Measurements from ENCODE around the gene RIMBP2. TPM values are rescaled to one million over a fixed set of nuclear protein-coding genes. Genes with fewer than 3 reads are reported as not detected.
"Not testable (repeated sequence)": the region's sequence is repeated elsewhere in the genome, so short reads cannot be mapped to it uniquely, and the experiment has no call there.

The RIMBP2 gene
- total RNA-seq, 1 donor from 2014 or later: not detected

DNA sequence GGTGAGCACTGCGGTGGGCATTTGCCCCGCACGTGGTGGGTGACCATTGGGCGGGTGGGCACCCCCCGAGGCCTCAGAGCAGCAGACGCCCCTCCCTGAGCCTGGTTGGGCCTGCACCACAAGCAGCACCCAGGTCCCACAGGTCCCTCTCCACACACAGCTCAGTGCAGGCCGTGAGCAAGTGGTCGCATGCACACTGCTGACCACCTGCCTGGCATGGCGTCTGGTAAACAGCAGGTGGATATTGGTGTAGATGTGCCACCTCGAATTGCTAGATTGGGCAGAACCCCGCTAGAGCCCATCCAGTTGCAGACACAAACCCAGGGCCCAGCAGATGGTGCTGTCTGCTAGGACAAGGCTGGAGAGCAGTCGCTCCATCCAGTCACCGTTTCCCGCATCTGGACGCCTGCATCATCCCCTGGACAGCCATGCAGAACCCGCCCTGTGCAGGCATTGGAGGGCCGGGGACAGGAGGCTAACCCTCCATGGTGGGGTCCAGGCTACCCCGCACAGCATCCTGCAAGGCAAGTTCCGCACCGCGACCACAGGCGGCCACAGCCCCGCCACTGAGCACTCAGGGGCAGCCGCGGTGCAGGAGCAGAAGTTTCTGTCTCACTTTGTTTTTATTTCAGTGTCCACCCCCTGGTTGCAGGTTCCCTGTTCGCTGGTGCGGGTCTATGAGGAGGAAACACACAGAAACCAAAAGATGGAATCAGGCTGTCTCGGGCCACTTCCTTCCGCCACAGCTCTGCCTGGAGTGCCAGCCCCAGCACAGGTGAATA is 45.6 kb upstream of the RIMBP2 start:
- Histone ChIP-seq H3K27me3 (ENCODE audit: low read depth) (peaks cover 51% of the 10 kb centered on the region), H3K36me3 (no peaks in the 10 kb centered on the region), H3K4me3 (no peak overlapping the region), H3K9me3 (replicated peaks) (no peaks in the 10 kb centered on the region), H3K4me1 (no peaks in the 10 kb centered on the region), H3K27ac (replicated peaks) (no peak overlapping the region)
- DNase-seq: peak; percentile 26
- intact Hi-C loops (cut with micrococcal nuclease): no loop called here
- TF ChIP-seq, protein P1, sequence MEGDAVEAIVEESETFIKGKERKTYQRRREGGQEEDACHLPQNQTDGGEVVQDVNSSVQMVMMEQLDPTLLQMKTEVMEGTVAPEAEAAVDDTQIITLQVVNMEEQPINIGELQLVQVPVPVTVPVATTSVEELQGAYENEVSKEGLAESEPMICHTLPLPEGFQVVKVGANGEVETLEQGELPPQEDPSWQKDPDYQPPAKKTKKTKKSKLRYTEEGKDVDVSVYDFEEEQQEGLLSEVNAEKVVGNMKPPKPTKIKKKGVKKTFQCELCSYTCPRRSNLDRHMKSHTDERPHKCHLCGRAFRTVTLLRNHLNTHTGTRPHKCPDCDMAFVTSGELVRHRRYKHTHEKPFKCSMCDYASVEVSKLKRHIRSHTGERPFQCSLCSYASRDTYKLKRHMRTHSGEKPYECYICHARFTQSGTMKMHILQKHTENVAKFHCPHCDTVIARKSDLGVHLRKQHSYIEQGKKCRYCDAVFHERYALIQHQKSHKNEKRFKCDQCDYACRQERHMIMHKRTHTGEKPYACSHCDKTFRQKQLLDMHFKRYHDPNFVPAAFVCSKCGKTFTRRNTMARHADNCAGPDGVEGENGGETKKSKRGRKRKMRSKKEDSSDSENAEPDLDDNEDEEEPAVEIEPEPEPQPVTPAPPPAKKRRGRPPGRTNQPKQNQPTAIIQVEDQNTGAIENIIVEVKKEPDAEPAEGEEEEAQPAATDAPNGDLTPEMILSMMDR (IDR thresholded peaks at IDR 0.05; ENCODE audit: borderline replicate concordance): peak; percentile 55

DNA sequence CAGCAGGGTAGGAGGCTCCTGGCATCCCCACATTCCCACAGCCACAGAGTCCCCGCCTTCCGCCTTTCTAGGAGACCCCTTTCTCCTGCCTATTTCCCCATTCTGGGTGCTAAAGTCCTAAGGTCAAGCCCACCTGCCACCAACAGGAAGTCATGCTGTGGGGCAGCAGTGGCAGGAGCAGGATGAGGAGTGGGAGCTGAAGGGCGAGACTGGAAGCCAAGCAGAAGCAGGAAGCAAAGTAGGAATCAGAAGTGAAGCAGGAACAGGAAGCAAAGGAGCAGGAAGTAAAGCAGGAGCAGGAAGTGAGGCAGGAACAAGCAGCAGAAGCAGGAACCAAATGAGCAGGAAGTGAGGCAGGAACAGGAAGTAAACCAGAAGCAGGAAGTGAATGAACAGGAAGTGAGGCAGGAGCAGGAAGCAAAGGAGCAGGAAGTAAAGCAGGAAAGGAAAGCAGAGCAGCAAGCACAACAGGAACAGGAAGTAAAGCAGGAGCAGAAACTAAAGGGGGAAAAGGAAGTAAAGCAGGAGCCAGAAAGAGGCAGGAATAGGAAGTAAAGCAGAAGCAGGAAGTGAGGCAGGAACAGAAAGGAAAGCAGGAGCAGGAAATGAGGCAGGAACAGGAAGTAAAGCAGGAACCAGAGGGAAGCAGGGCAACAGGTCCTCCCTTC is 38.3 kb upstream of the RIMBP2 start:
- Histone ChIP-seq H3K27ac (replicated peaks) (no peak overlapping the region), H3K9me3 (replicated peaks) (peaks cover 6% of the 10 kb centered on the region), H3K4me1 (no peaks in the 10 kb centered on the region), H3K36me3 (no peaks in the 10 kb centered on the region), H3K27me3 (ENCODE audit: low read depth) (peaks cover 54% of the 10 kb centered on the region), H3K4me3 (no peak overlapping the region)
- intact Hi-C loops (cut with micrococcal nuclease): no loop called here
- DNase-seq: no peak
- TF ChIP-seq, protein P1 (IDR thresholded peaks at IDR 0.05; ENCODE audit: borderline replicate concordance): no peak

DNA sequence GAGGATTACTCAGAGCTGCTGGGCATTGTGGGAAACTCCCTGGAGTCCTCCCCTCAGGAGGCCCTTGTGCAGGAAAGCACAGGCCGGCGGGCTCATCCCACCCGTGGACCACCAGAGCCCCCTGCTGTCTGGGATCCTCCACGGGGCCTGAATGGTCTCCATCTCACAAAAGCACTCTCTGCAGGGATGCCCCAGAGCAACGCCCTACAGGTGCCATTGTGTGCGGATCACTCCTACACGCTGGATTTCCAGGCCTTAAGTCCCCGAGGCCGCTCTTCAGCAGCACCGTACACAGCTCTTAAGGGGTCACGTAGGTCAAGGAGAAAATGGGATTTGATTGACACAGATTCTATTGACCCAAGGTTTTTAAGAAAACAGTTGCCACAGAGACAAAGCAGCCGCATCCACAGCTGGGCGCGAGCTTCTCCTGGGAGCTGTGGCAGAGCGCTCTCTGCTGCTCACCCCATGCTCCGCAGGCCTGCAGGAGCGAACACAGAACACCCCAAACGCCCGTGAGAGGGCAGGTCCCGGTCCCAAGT is 36.7 kb upstream of the RIMBP2 start:
- Histone ChIP-seq H3K9me3 (replicated peaks) (peaks cover 6% of the 10 kb centered on the region), H3K4me1 (peaks cover 3% of the 10 kb centered on the region), H3K4me3 (no peak overlapping the region), H3K36me3 (no peaks in the 10 kb centered on the region), H3K27me3 (ENCODE audit: low read depth) (peaks cover 70% of the 10 kb centered on the region), H3K27ac (replicated peaks) (no peak overlapping the region)
- intact Hi-C loops (cut with micrococcal nuclease): no loop called here
- TF ChIP-seq, protein P1 (IDR thresholded peaks at IDR 0.05; ENCODE audit: borderline replicate concordance): no peak
- DNase-seq: no peak

DNA sequence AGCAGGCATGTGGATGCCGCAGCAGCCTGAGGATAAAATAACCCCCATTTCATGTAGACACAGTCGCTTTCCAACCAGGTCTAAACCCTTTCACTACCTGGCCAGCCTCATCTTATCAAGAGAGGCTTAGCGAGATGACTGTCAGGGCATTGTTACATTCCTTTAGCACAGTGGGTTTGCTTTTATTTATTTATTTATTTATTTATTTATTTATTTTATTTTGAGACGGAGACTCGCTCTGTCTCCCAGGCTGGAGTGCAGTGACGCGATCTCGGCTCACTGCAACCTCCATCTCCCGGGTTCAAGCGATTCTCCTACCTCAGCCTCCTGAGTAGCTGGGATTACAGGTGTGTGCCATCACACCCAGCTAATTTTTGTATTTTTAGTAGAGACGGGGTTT is 35.9 kb upstream of the RIMBP2 start:
- H3K4me3 ChIP-seq; H3K4me1 ChIP-seq; DNase-seq; intact Hi-C loops (cut with micrococcal nuclease); H3K9me3 ChIP-seq (replicated peaks); H3K36me3 ChIP-seq; H3K27ac ChIP-seq (replicated peaks): not testable (repeated sequence)
- peaks cover 77% of the 10 kb centered on the region for H3K27me3 ChIP-seq (ENCODE audit: low read depth)

DNA sequence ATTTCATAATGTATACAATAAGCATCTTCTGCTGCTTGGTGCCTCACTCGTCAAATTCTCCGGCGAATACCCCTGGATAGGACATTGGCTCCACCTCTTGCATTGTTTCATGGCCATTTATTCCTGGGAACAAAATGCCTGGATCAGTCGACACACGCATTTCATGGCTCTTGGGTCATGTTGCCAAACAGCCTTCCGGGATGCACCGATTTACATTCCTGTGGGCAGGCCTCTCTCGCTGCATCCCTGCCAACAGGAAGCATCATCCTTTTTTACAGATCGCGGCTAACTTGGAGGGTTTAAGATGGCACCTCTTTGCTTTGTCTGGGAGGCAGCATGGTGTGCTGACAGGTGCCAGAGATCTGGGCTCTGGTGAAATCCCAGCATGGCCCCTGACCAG is 32.7 kb upstream of the RIMBP2 start:
- no peak overlapping the region for H3K4me3 ChIP-seq
- H3K27ac ChIP-seq (replicated peaks): no peak overlapping the region
- peaks cover under 1% of the 10 kb centered on the region for H3K9me3 ChIP-seq (replicated peaks)
- TF ChIP-seq, protein P1 (IDR thresholded peaks at IDR 0.05; ENCODE audit: borderline replicate concordance): no peak
- H3K27me3 ChIP-seq (ENCODE audit: low read depth): peaks cover 83% of the 10 kb centered on the region
- no peaks in the 10 kb centered on the region for H3K36me3 ChIP-seq
- H3K4me1 ChIP-seq: peaks cover 4% of the 10 kb centered on the region
- no peak for DNase-seq
- intact Hi-C loops (cut with micrococcal nuclease): loop anchor here (5.0 kb wide), 1 partner anchor 346 kb away; no protein-coding TSS in a partner anchor

All from left ventricle myocardium inferior (tissue), 1 donor.